GM12878 (cell line): ENCODE data around the gene ART4. TPM values are rescaled to one million over a fixed set of nuclear protein-coding genes. Genes with fewer than 3 reads are reported as not detected.

ENCODE experiments used
- ATAC-seq: fragments of 200-7000 bp; cut with Tn5 transposase; 3 replicates; pipeline ENCODE4 v1.9.1; 2020; ENCODE audit warnings: mild to moderate bottlenecking, moderate library complexity
- BruUV-seq: library from RNA; stranded (reverse); fragments of 400-500 nt; replicated peaks from 2 replicates; lab custom pipeline; 2021; lab: Mats Ljungman, UMichigan
- CTCF ChIA-PET: fragments of 300-600 bp; sonication (Branson Sonifier 250); formaldehyde crosslinking; extraction: SDS; loops from one replicate; lab custom pipeline; 2021; ENCODE audit warnings: inconsistent platforms; lab: Yijun Ruan, JAX
- POLR2A ChIA-PET: fragments of 350-600 bp; formaldehyde crosslinking; extraction: SDS; loops from one replicate; lab custom pipeline; 2021; ENCODE audit warnings: inconsistent platforms; lab: Charles Lee
- RAD21 ChIA-PET: fragments of 300-600 bp; sonication (Branson Sonifier 250); formaldehyde crosslinking; loops from one replicate; lab custom pipeline; 2023; ENCODE audit warnings: antibody characterized with exemption; ENCODE audit not compliant: unreplicated experiment; lab: Charles Lee
- SMC1A ChIA-PET: fragments of 300-600 bp; sonication (Branson Sonifier 250); formaldehyde crosslinking; loops from one replicate; lab custom pipeline; 2023; ENCODE audit not compliant: unreplicated experiment, uncharacterized antibody; lab: Charles Lee
- DNase-seq: peaks from one replicate; pipeline ENCODE4 v3.0.0-alpha.2; 2011; ENCODE audit warnings: low read depth, low spot score
- FAIRE-seq: peaks from 3 replicates; lab custom pipeline; 2011; peaks lifted over from hg19 to GRCh38; lab: Jason Lieb, UNC
- H2AFZ ChIP-seq: 2 replicates; pipeline ENCODE4 v1.6.0; 2011; ENCODE audit warnings: low read depth, low read length, control low read depth; ENCODE audit not compliant: control insufficient read depth
- H3K27ac ChIP-seq: 2 replicates; pipeline ENCODE4 v1.5.1; 2011; ENCODE audit warnings: control low read depth; ENCODE audit not compliant: control insufficient read depth, insufficient read depth
- H3K27me3 ChIP-seq, 2 experiments: replicated peaks in 1 of 2; 2 replicates each; pipeline versions ENCODE4 v1.6.0 to v1.6.1; 2011; ENCODE audit warnings: low read length in 1 of 2; ENCODE audit not compliant: control insufficient read depth in 2 of 2, insufficient read depth in 2 of 2
- H3K36me3 ChIP-seq, 2 experiments: 2 replicates each; pipeline ENCODE4 v1.5.1; 2011; ENCODE audit warnings: low read length in 1 of 2; ENCODE audit not compliant: control insufficient read depth in 2 of 2, insufficient read depth in 2 of 2
- H3K4me1 ChIP-seq: 2 replicates; pipeline ENCODE4 v1.6.1; 2011; ENCODE audit warnings: mild to moderate bottlenecking, low read length, moderate library complexity, mixed read lengths; ENCODE audit not compliant: control insufficient read depth, insufficient read depth
- H3K4me2 ChIP-seq: 2 replicates; pipeline ENCODE4 v1.6.0; 2011; ENCODE audit warnings: control low read depth; ENCODE audit not compliant: control insufficient read depth, insufficient read depth
- H3K4me3 ChIP-seq: fragments of 200-600 bp; sonication (generic); 2 replicates; pipeline ENCODE4 v1.5.1; 2016
- H3K79me2 ChIP-seq: 2 replicates; pipeline ENCODE4 v1.6.0; 2011; ENCODE audit warnings: low read length; ENCODE audit not compliant: control insufficient read depth, insufficient read depth
- H3K9ac ChIP-seq: 2 replicates; pipeline ENCODE4 v1.8.0; 2011; ENCODE audit warnings: low read length, control low read depth, mixed read lengths; ENCODE audit not compliant: control insufficient read depth, insufficient read depth
- H3K9me3 ChIP-seq: replicated peaks from 3 replicates; pipeline ENCODE4 v1.5.1; 2011; ENCODE audit warnings: mild to moderate bottlenecking, low read length; ENCODE audit not compliant: control insufficient read depth, insufficient read depth
- H4K20me1 ChIP-seq: 2 replicates; pipeline ENCODE4 v1.6.0; 2011; ENCODE audit not compliant: control insufficient read depth, insufficient read depth
- CREM ChIP-seq: IDR thresholded peaks from 2 replicates; pipeline ENCODE4 v1.6.1; 2014; ENCODE audit warnings: antibody characterized with exemption, low read depth
- IRF4 ChIP-seq: IDR thresholded peaks from 2 replicates; pipeline ENCODE4 v1.6.1; 2011; ENCODE audit warnings: low read depth, low read length
- JUNB ChIP-seq: IDR thresholded peaks from 2 replicates; pipeline ENCODE4 v1.6.1; 2016; ENCODE audit warnings: antibody characterized with exemption, mild to moderate bottlenecking
- KDM1A ChIP-seq: fragments of 200-600 bp; sonication (generic); IDR thresholded peaks from 2 replicates; pipeline ENCODE4 v1.6.1; 2016; ENCODE audit warnings: borderline replicate concordance
- PKNOX1 ChIP-seq: fragments of 450-650 bp; IDR thresholded peaks from 2 replicates; pipeline ENCODE4 v1.6.1; 2016; ENCODE audit warnings: mild to moderate bottlenecking
- POLR2AphosphoS2 ChIP-seq: IDR thresholded peaks from 2 replicates; pipeline ENCODE4 v1.6.1; 2011; ENCODE audit warnings: low read depth, mild to moderate bottlenecking, low read length, improper control_type of control experiment, moderate library complexity
- SIX5 ChIP-seq: IDR thresholded peaks from 2 replicates; pipeline ENCODE4 v1.6.1; 2011; ENCODE audit warnings: mild to moderate bottlenecking, low read depth, low read length, moderate library complexity; ENCODE audit not compliant: severe bottlenecking
- ZNF24 ChIP-seq: fragments of 450-650 bp; IDR thresholded peaks from 2 replicates; pipeline ENCODE4 v1.6.1; 2017; ENCODE audit warnings: antibody characterized with exemption, mild to moderate bottlenecking
- ZSCAN29 ChIP-seq: fragments of 450-650 bp; IDR thresholded peaks from 2 replicates; pipeline ENCODE4 v1.6.1; 2017; ENCODE audit warnings: mild to moderate bottlenecking, moderate library complexity
- WGBS: methylation state at CpG from one replicate; pipeline ENCODE4 v1.1.6; 2016; ENCODE audit warnings: low lambda C conversion rate; ENCODE audit not compliant: insufficient replicate concordance, insufficient coverage; ENCODE audit errors: missing lambda C conversion rate; 5-methylcytosine and 5-hydroxymethylcytosine counted together
- in situ Hi-C: fragments of 300-500 bp; cut with MboI; formaldehyde crosslinking; loops from 9 replicates; pipeline ENCODE4 v1.14.3; 2018; ENCODE audit warnings: mixed read lengths
- intact Hi-C: fragments of 100-400 bp; cut with micrococcal nuclease; formaldehyde crosslinking; loops from one replicate; pipeline ENCODE4 v1.14.2; 2022; ENCODE audit not compliant: unreplicated experiment
- polyA plus RNA-seq, 11 experiments: library from polyadenylated mRNA; depleted of rRNA in 4 of 11; unstranded in 6 of 11; stranded (reverse) in 5 of 11; fragments of >200 nt; fragmentation: Nextera tagmentation in 4 of 11; fragmentation: Illumina TruSeq in 1 of 11; extraction: Ambion mirVana in 4 of 11; extraction: Trizol in 1 of 11; gene quantifications; 1 replicate in 1 of 11; 2 replicates in 10 of 11; pipeline versions ENCODE4 v1.2.1 to v1.2.3, GENCODE V29; 2011 to 2016; ENCODE audit warnings: inconsistent platforms in 2 of 11, missing spikeins in 2 of 11, low read depth in 1 of 11
- total RNA-seq, 4 experiments: library from RNA; depleted of rRNA in 3 of 4; stranded (reverse); fragments of >200 nt in 3 of 4; fragmentation: Illumina TruSeq in 1 of 4; extraction: Trizol in 1 of 4; gene quantifications; 2 replicates each; pipeline versions ENCODE4 v1.2.1 to v1.2.3, GENCODE V29; 2013 to 2021
- TF ChIP-seq, protein P1 (sequence below): IDR thresholded peaks from 2 replicates; pipeline ENCODE4 v1.6.1; 2012; ENCODE audit warnings: low read depth, low read length, improper control_type of control experiment

ART4 gene
- total and polyA plus RNA-seq, 10 of the 15 experiments (the other 5 are each of a cell fraction or from before 2014, with no cell fraction given) = 0.02 TPM; not detected in 9

DNA sequence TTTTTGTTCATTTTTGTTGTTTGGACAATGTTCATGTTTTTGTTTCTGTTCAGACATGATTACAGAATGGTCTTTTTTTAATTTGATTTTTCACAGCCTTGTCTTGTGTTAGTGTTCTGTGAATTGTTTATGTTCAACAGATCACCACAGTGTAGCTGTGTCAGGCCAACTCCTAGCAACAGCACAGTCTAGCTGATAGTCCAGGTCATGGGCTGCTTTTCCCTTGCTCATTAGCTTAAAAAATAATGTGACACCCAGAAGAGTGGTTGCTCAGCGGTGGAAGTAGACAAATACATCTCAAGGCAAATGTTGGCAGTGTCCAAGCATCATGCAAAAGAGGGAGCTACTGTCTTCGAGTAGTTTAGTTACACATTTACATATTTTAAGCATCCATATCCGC lies 62.5 kb downstream of the ART4 start:
- no peak overlapping the region for H3K9ac ChIP-seq
- TF ChIP-seq PKNOX1 = no peak
- TF ChIP-seq IRF4 = no peak
- TF ChIP-seq ZNF24 = no peak
- no peak for TF ChIP-seq ZSCAN29
- TF ChIP-seq POLR2AphosphoS2 = no peak
- no peak for TF ChIP-seq SIX5
- no peak for TF ChIP-seq CREM
- TF ChIP-seq, protein P1, sequence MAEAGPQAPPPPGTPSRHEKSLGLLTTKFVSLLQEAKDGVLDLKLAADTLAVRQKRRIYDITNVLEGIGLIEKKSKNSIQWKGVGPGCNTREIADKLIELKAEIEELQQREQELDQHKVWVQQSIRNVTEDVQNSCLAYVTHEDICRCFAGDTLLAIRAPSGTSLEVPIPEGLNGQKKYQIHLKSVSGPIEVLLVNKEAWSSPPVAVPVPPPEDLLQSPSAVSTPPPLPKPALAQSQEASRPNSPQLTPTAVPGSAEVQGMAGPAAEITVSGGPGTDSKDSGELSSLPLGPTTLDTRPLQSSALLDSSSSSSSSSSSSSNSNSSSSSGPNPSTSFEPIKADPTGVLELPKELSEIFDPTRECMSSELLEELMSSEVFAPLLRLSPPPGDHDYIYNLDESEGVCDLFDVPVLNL = no peak
- TF ChIP-seq KDM1A = no peak
- TF ChIP-seq JUNB = no peak
- TF ChIP-seq, all 136 proteins: peak for 0
- POLR2A ChIA-PET = interaction anchor here (1.2 to 1.9 kb wide), 2 partner anchors 10 to 22 kb away, joined by 3 to 4 read pairs; a partner anchor contains a TSS
- WGBS = 86% methylated on average over 3 of the region's 3 CpGs
- Histone ChIP-seq H3K4me1 (no peaks in the 10 kb centered on the region), H3K4me3 (no peak overlapping the region), H3K9me3 (no peaks in the 10 kb centered on the region), H2AFZ (no peak overlapping the region), H4K20me1 (no peaks in the 10 kb centered on the region), H3K36me3 (no peaks in the 10 kb centered on the region), H3K4me2 (no peak overlapping the region), H3K27me3 (no peaks in the 10 kb centered on the region), H3K79me2 (no peaks in the 10 kb centered on the region), H3K27ac (no peak overlapping the region)
- FAIRE-seq (no peak), DNase-seq (no peak), ATAC-seq (no peak)
- intact Hi-C loops = no loop called here
- CTCF ChIA-PET = interaction anchor here (1.3 to 2.2 kb wide), 3 partner anchors 10 to 441 kb away, joined by 4 to 19 read pairs (median 5); partner anchors contain the start of gene RERG
- BruUV-seq = no TSS peak
- RAD21 ChIA-PET = interaction anchor here (0.9 to 2.3 kb wide), 2 partner anchors 10 to 57 kb away, joined by 3 to 11 read pairs; a partner anchor contains a TSS
- in situ Hi-C loops = loop anchor here (25.0 kb wide), 2 partner anchors 1106 to 1969 kb away; partner anchors contain the start of genes DDX47 and STRAP
- SMC1A ChIA-PET = interaction anchor here (0.8 to 3.0 kb wide), 6 partner anchors 9 to 214 kb away, joined by 3 to 17 read pairs (median 10); partner anchors contain the start of genes C12orf60 and WBP11
